IPS-18a (cell line): ENCODE measurements around the gene SDK1.

Source experiments
- H3K27ac ChIP-seq: one replicate; pipeline ENCODE4 v1.5.1; 2013; ENCODE audit warnings: low read length
- H3K27me3 ChIP-seq: one replicate; pipeline ENCODE4 v1.6.1; 2013; ENCODE audit warnings: mild to moderate bottlenecking, low read length; ENCODE audit not compliant: control insufficient read depth, insufficient read depth
- H3K36me3 ChIP-seq: one replicate; pipeline ENCODE4 v1.6.1; 2013; ENCODE audit warnings: low read depth, low read length; ENCODE audit not compliant: control insufficient read depth
- H3K4me1 ChIP-seq: one replicate; pipeline ENCODE4 v1.6.1; 2013; ENCODE audit warnings: low read depth, low read length; ENCODE audit not compliant: control insufficient read depth
- H3K4me3 ChIP-seq: one replicate; pipeline ENCODE4 v1.5.1; 2013; ENCODE audit warnings: low read length
- H3K9ac ChIP-seq: one replicate; pipeline ENCODE4 v1.6.1; 2013; ENCODE audit warnings: mild to moderate bottlenecking, low read length, moderate library complexity
- H3K9me3 ChIP-seq: one replicate; pipeline ENCODE4 v1.6.1; 2013; ENCODE audit warnings: low read depth, low read length; ENCODE audit not compliant: control insufficient read depth

SDK1 gene

DNA sequence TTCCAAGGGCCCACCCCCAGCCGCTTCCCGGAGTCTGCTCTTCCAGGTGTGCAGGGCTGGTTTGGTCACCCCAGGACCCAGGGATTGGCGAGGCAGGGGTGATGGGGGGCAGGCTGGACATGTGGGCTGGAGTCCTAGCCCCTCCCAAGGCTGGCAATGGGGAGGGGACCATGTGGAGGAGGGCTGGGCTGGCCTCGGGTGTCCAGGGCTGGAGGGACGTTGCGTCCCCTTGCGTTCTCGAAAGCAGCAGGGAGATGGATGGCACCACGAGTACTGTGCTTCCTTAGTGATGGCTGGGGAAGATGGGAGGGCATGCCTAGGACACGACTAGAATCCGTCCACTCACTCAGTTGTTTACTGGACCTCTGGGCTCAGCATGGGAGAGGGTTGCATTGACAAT lies 848.6 kb downstream of the SDK1 start:
- Histone ChIP-seq H3K4me3 (no peak overlapping the region), H3K9me3 (no peaks in the 10 kb centered on the region), H3K27me3 (no peaks in the 10 kb centered on the region), H3K27ac (no peak overlapping the region), H3K9ac (no peak overlapping the region), H3K36me3 (no peaks in the 10 kb centered on the region), H3K4me1 (peaks cover 9% of the 10 kb centered on the region)

DNA sequence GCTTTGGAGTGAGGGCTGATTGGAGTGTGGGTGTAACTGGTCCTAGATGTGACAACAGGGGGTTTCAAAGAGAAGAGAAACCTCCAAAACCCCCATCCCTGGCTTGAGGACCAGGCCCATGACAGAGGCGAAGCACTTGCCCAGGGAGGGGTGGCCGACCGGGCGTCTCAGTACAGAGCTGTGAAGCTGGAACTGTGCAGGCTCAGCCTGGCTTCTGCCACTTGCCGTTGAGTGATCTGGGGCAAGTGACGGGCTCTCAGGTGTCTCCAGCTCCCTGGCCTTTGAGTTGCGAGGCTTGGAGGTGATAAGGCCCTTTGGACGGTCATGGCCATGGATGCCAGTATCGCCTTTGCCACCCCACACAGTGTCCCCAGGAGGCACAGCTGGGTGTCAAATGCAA lies 849.7 kb downstream of the SDK1 start:
- H3K27ac ChIP-seq, result no peak overlapping the region
- no peaks in the 10 kb centered on the region for H3K4me1 ChIP-seq
- H3K36me3 ChIP-seq, result no peaks in the 10 kb centered on the region
- no peak overlapping the region for H3K9ac ChIP-seq
- H3K27me3 ChIP-seq, result no peaks in the 10 kb centered on the region
- H3K9me3 ChIP-seq, result no peaks in the 10 kb centered on the region
- no peak overlapping the region for H3K4me3 ChIP-seq

DNA sequence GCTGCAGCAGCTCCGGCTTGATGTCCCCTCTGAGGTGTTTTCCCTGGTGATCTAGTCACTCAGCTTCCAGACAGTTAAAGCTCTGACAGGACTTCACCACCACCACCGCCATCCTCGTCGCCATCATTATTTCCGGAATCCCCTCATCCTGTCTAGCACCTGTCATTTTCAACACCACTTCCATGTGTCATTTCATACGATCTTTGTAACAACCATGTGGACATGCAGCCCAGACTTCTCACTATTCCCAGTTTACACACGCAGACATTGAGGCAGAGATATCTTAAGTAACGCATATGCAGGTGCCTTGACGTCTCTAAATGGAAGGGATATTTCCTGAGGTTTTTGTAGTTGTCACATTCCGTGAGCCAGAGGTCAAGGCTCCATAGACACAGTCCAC lies 850.5 kb downstream of the SDK1 start:
- Histone ChIP-seq H3K27ac (no peak overlapping the region), H3K27me3 (no peaks in the 10 kb centered on the region), H3K36me3 (no peaks in the 10 kb centered on the region), H3K4me1 (no peaks in the 10 kb centered on the region), H3K4me3 (no peak overlapping the region), H3K9me3 (no peaks in the 10 kb centered on the region), H3K9ac (no peak overlapping the region)

DNA sequence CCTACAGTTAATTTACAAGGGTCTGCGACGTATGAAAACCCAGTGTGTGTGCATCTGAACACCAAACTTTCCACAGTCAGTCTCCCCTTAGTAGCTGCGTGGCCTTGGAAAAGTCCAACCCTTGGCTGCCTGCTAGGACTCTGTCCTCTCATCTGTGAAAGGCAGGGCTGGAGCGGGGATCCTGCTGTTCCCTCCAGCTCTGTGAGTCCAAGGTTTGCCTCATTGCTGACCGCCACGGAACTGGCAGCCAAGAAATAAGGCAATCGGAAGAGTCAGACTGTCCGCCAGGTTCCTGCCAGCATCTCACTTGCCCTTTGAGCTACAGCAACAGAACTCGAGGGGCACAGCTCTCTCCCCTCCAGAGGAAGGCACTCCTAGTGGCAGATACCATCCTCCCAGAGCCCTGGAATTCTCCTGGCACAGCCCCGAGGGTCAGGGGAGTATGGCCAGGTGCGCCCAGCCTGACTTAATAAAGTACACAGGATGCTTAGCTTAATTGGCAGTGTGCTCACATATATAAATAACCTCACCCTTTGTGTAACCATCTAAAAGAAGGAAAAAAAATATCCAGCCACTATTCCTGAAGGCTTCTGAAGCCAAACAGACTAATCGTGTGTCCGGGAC lies 851.0 kb downstream of the SDK1 start:
- Histone ChIP-seq H3K9ac (no peak overlapping the region), H3K27ac (no peak overlapping the region), H3K9me3 (no peaks in the 10 kb centered on the region), H3K4me1 (no peaks in the 10 kb centered on the region), H3K36me3 (no peaks in the 10 kb centered on the region), H3K27me3 (no peaks in the 10 kb centered on the region), H3K4me3 (no peak overlapping the region)

DNA sequence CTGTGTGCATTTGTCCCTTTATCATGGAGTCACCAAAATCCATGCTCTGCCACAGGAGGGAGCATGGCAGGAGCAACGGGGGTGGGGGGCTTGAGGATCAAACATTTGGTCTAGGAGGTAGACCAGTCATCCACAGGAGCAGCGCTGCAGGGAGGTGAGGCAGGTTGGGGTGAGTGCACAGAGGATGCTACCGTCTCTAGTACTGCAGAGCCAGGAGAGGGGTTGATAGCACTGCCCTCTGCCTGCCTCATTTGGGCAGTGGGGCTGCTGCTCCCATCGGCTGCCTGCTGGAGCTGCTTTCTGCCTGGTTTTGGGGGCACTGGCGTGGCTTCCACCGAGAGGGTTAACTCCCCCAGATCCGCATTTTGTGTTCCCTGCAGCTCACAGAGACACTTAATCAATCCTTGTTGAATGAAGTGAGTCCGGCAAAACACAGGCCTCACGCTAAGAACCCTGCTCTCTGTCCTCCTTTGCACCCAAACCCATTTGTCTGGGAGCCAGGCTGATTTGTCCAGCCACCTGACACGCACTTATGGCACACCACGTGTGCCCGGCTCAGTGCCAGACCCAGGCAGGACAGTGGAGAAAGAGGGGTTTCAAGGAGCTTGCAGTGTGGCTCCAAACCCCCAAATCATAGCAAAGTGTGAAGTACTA lies 854.0 kb downstream of the SDK1 start:
- Histone ChIP-seq H3K9ac (no peak overlapping the region), H3K27me3 (no peaks in the 10 kb centered on the region), H3K36me3 (no peaks in the 10 kb centered on the region), H3K4me1 (no peaks in the 10 kb centered on the region), H3K9me3 (no peaks in the 10 kb centered on the region), H3K4me3 (no peak overlapping the region), H3K27ac (no peak overlapping the region)

DNA sequence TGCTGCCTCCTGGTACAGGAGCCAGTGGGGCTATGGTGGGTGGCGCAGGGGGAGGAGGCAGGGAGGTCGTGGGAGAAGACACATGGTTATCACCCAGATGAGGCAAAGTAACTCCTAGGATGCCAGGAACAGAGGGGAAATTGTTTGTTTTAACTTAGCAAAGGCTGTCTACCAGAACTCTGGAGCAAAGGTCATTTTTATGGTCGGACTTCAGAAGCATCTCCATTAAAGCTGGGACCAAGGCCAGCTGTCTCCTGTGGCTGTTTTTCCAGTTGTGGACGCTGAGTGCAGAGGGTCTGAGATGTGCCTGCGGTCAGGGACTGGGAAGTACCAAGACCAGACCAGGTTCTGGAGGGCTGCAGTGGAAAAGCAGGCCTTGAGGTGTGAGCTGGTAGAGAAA lies 855.1 kb downstream of the SDK1 start:
- no peaks in the 10 kb centered on the region for H3K9me3 ChIP-seq
- no peaks in the 10 kb centered on the region for H3K4me1 ChIP-seq
- H3K27ac ChIP-seq, result no peak overlapping the region
- no peak overlapping the region for H3K9ac ChIP-seq
- no peaks in the 10 kb centered on the region for H3K27me3 ChIP-seq
- H3K4me3 ChIP-seq, result no peak overlapping the region
- H3K36me3 ChIP-seq, result no peaks in the 10 kb centered on the region

DNA sequence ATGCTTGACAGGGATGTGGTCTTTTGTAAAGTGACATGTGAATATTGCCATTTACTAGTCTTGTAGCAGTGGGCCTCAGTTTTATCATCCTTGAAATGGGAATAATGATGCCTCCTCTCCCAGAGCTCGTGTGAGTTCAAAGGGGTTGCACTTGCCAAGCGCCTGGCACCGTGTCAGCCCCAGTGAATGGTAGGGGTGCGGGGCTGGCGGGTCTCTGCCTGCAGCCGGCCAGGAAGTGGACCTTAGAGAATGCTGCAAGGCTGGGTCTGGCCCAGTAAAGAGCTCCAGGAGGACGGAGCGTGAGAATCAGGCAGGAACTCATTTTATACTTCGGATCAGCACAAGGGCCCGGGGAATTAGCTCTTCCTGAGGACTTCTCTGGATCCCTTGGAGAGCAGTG lies 856.6 kb downstream of the SDK1 start:
- Histone ChIP-seq H3K9me3 (no peaks in the 10 kb centered on the region), H3K9ac (no peak overlapping the region), H3K27ac (no peak overlapping the region), H3K4me1 (no peaks in the 10 kb centered on the region), H3K36me3 (no peaks in the 10 kb centered on the region), H3K27me3 (no peaks in the 10 kb centered on the region), H3K4me3 (no peak overlapping the region)

DNA sequence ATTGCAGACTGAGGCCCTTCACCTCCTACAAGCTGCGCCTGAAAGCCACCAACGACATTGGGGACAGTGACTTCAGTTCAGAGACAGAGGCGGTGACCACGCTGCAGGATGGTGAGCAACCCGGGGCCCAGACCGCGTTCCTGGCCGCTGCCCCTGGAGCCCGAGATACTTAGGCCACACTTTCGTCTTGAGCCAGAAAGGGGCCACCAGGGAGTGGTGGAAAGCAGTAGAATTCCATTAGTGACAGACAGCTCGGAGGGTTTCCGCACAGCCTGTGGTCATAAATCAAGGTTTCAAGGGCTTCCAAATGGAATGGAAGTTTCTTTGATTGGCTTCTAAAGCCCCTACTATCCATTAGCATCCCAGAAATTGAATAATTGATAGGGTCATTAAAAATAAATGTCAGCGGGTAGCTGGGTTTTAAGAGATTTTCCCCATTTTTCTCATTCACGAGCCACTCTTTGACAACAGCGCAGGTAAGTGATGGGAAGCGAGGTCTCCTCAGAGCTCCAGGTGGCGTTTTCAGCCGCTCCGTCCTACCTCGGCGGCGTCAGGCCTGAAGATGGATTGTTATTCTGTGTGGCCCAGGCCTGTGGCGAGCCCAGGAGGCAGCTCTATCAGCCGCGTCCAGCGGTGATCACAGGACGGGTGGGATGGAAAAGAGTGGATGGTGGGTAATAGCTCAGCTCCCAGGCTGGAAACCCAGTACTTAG lies 857.5 kb downstream of the SDK1 start:
- H3K4me1 ChIP-seq, result no peaks in the 10 kb centered on the region
- H3K9ac ChIP-seq, result no peak overlapping the region
- H3K4me3 ChIP-seq, result no peak overlapping the region
- no peaks in the 10 kb centered on the region for H3K36me3 ChIP-seq
- no peak overlapping the region for H3K27ac ChIP-seq
- no peaks in the 10 kb centered on the region for H3K9me3 ChIP-seq
- no peaks in the 10 kb centered on the region for H3K27me3 ChIP-seq

DNA sequence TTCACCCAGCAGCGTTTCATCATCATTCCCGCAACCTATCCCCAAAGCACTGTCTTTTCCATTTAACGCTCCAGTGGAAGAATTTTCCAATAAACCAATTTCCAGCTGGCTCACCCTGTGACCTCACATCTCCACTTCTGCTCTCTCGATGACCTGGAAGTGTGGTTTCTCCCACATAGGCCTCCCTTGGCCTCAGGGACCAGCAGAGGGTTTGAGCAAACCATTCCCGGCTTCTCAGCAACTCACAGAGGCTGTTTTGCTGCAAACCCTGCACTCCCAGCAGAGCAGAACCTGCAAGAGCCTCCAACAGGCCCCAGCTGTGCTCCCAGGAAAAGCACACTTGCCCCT lies 858.1 kb downstream of the SDK1 start:
- no peaks in the 10 kb centered on the region for H3K27me3 ChIP-seq
- no peaks in the 10 kb centered on the region for H3K9me3 ChIP-seq
- no peaks in the 10 kb centered on the region for H3K36me3 ChIP-seq
- H3K4me1 ChIP-seq, result no peaks in the 10 kb centered on the region
- no peak overlapping the region for H3K27ac ChIP-seq
- H3K9ac ChIP-seq, result no peak overlapping the region
- no peak overlapping the region for H3K4me3 ChIP-seq

DNA sequence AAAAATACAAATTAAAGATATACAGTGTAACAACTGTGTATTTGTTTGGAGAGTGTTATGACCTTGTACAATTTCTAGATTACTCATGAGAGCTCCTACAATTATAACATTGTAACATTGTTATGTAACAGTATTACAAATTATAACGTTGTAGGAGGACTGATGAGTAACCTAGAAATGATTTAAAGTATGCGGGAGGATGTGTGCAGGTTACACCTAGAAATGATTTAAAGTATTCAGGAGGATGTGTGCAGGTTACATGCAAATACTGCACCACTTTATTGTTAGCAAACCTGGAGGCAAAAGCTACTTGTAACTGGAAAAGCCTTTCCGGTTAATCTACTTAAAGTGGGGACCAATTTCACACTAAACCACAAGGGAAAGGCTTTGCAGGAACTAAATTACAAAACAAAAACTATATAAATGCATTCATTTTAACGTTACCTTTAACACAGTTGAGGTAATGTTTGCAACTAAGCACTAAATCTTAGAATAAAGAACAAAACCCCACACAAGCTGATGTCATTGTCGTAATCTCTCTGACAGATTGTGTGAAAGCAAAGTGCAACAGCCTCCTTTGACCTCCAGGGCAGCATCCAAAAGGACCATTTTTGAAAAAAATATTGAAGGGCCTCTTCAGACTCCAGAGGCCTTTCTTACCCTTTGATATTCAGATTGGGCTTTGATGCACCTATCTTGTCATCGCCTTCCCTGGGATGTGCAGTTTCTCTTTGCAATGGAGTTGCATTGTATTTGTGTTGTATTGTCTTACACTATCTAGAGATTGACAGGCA lies 858.9 kb downstream of the SDK1 start:
- Histone ChIP-seq H3K9me3 (no peaks in the 10 kb centered on the region), H3K27ac (no peak overlapping the region), H3K9ac (no peak overlapping the region), H3K36me3 (no peaks in the 10 kb centered on the region), H3K27me3 (no peaks in the 10 kb centered on the region), H3K4me3 (no peak overlapping the region), H3K4me1 (no peaks in the 10 kb centered on the region)

DNA sequence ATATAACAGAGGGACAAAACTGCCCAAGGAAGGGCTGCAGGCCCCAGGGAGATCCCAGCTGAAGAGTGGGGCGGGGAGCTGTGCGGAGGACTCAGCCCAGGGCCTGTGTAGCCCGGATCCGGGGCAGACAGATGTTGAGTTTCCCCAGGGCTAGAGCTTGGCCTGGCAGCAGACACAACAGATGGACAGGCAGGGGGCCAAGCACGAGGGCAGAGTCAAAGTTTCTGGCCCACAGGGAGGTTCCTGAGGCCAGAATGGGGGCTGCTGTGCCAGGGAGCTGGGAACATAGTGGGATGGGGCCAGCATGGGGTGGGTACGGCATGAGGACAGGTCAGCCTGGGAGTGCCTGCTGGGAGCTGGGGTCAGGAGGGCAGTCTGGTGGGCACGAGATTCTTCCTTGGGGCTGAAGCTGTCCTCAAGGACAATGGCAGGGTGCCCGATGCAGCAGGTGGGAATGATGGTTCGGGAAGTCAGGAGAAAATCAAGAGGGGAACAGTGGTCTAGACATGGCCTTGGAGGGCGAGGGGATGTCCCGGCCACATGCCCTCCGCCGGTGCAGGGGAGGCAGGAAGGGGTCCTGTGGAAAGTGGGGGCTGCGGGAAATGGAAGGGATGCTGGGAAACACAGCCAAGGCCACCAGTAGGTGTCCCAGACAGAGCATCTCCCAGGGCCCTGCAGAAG lies 862.0 kb downstream of the SDK1 start:
- H3K27ac ChIP-seq, result no peak overlapping the region
- no peak overlapping the region for H3K4me3 ChIP-seq
- no peak overlapping the region for H3K9ac ChIP-seq
- peaks cover 5% of the 10 kb centered on the region for H3K4me1 ChIP-seq
- H3K27me3 ChIP-seq, result no peaks in the 10 kb centered on the region
- H3K36me3 ChIP-seq, result no peaks in the 10 kb centered on the region
- H3K9me3 ChIP-seq, result no peaks in the 10 kb centered on the region
